GM12892 (cell line): Measurements from ENCODE around the gene KRT10.

Experiments used
- POLR2A ChIP-seq: IDR thresholded peaks from 2 replicates; pipeline ENCODE4 v1.6.1; 2011; ENCODE audit warnings: low read depth, low read length, control low read depth
- POLR2AphosphoS5 ChIP-seq: IDR thresholded peaks from 2 replicates; pipeline ENCODE4 v1.6.1; 2011; ENCODE audit warnings: low read depth, low read length, control low read depth

DNA sequence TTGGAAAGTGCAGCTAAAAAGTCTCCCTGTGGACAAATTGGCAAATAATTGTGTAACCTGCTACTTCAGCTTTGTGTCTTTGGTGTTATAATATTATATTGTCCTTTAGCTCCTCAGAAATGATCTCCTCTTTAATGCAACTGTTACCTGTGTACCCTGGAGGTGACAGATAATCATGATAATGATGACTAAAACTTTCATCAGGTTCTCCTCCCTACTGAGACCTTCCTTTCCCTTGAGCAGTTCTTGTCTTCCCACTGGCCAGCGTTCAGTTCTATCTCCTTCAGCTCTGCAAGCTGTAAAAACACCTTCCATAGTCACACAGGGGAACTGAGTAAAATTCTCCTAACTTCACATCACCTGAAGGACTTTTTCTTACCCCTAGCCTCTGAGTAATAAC lies 29.9 kb upstream of the KRT10 start:
- no peak for TF ChIP-seq POLR2AphosphoS5
- TF ChIP-seq POLR2A = no peak
